GM21515 (cell line): Measurements from ENCODE around the gene CLEC5A.
"Not testable (repeated sequence)": the region's sequence is repeated elsewhere in the genome, so short reads cannot be mapped to it uniquely, and the experiment has no call there.

ENCODE experiments used
- ATAC-seq: cut with Tn5 transposase; IDR thresholded peaks from one replicate; pipeline ENCODE4 v1.9.1; 2021; ENCODE audit not compliant: unreplicated experiment

The CLEC5A gene

GRCh38 chr7:141946796-141947195, at the start of gene CLEC5A:
Gene CLEC5A (minus strand): TSS chr7:141946974. CDS start chr7:141946292, 682 bp downstream.
- no peak for ATAC-seq

- ATAC-seq: no peak
Observed at GRCh38 chr7:141993354-141993753, 46.6 kb upstream of the CLEC5A start.

- ATAC-seq: no peak
Observed at GRCh38 chr7:141992688-141993087, 45.9 kb upstream of the CLEC5A start.

GRCh38 chr7:141992156-141992555, 45.4 kb upstream of the CLEC5A start:
- ATAC-seq: no peak

- ATAC-seq: no peak
Observed at GRCh38 chr7:141991140-141991539, 44.4 kb upstream of the CLEC5A start.

GRCh38 chr7:141990011-141990725, 43.4 kb upstream of the CLEC5A start:
- no peak for ATAC-seq

GRCh38 chr7:141987803-141988202, 41.0 kb upstream of the CLEC5A start:
- not testable (repeated sequence) for ATAC-seq

GRCh38 chr7:141986923-141987322, 40.1 kb upstream of the CLEC5A start:
- no peak for ATAC-seq

- ATAC-seq: not testable (repeated sequence)
Observed at GRCh38 chr7:141985926-141986325, 39.2 kb upstream of the CLEC5A start.

- no peak for ATAC-seq
Observed at GRCh38 chr7:141979568-141979967, 32.8 kb upstream of the CLEC5A start.

GRCh38 chr7:141978351-141978750, 31.6 kb upstream of the CLEC5A start:
- ATAC-seq: no peak

GRCh38 chr7:141976524-141977245, 29.9 kb upstream of the CLEC5A start:
- ATAC-seq: no peak

- ATAC-seq: peak; percentile 80
Observed at GRCh38 chr7:141975806-141976523, 29.2 kb upstream of the CLEC5A start.

GRCh38 chr7:141974831-141975230, 28.1 kb upstream of the CLEC5A start:
- ATAC-seq: no peak

GRCh38 chr7:141973673-141974072, 26.9 kb upstream of the CLEC5A start, which contains the start of gene TAS2R38:
Gene TAS2R38 (minus strand): TSS chr7:141973773. CDS start chr7:141973689, 84 bp downstream.
- no peak for ATAC-seq

- ATAC-seq: no peak
Observed at GRCh38 chr7:141960687-141961422, 14.1 kb upstream of the CLEC5A start.

GRCh38 chr7:141956084-141956483, 9.3 kb upstream of the CLEC5A start:
- ATAC-seq: no peak

- no peak for ATAC-seq
Observed at GRCh38 chr7:141954334-141954733, 7.6 kb upstream of the CLEC5A start.

- no peak for ATAC-seq
Observed at GRCh38 chr7:141952461-141952860, 5.7 kb upstream of the CLEC5A start.

GRCh38 chr7:141950806-141951205, 4.0 kb upstream of the CLEC5A start:
- ATAC-seq: no peak

GRCh38 chr7:141949911-141950310, 3.1 kb upstream of the CLEC5A start:
- ATAC-seq: no peak
